ENCODE results near the gene ABCC4. TPM values are rescaled to one million over a fixed set of nuclear protein-coding genes. Genes with fewer than 3 reads are reported as not detected.

Gene ABCC4
- total RNA-seq, 2 donors from 2014 or later = 119 to 144 TPM

- DNase-seq = no peak
- no peaks in the 10 kb centered on the region for H3K9me3 ChIP-seq (ENCODE audit: control insufficient read depth, low read length)
- H3K27ac ChIP-seq (ENCODE audit: low read depth, low read length) = no peak overlapping the region
- peaks cover 55% of the 10 kb centered on the region for H3K36me3 ChIP-seq (ENCODE audit: control insufficient read depth, insufficient read depth, low read length)
- TF ChIP-seq, protein P1, sequence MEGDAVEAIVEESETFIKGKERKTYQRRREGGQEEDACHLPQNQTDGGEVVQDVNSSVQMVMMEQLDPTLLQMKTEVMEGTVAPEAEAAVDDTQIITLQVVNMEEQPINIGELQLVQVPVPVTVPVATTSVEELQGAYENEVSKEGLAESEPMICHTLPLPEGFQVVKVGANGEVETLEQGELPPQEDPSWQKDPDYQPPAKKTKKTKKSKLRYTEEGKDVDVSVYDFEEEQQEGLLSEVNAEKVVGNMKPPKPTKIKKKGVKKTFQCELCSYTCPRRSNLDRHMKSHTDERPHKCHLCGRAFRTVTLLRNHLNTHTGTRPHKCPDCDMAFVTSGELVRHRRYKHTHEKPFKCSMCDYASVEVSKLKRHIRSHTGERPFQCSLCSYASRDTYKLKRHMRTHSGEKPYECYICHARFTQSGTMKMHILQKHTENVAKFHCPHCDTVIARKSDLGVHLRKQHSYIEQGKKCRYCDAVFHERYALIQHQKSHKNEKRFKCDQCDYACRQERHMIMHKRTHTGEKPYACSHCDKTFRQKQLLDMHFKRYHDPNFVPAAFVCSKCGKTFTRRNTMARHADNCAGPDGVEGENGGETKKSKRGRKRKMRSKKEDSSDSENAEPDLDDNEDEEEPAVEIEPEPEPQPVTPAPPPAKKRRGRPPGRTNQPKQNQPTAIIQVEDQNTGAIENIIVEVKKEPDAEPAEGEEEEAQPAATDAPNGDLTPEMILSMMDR (conservative IDR thresholded peaks at IDR 0.05) = no peak
- no peak overlapping the region for H3K9ac ChIP-seq (ENCODE audit: extremely low read depth, low read length, poor library complexity, severe bottlenecking)
- Mint-ChIP-seq H3K4me1 (peaks cover 4% of the 10 kb centered on the region), H3K9me3 (no peaks in the 10 kb centered on the region), H3K27ac (no peak overlapping the region), H3K36me3 (ENCODE audit: low read depth) (peaks cover 63% of the 10 kb centered on the region), H3K4me3 (no peak overlapping the region), H3K27me3 (ENCODE audit: insufficient read depth) (no peaks in the 10 kb centered on the region)
- no peaks in the 10 kb centered on the region for H3K4me1 ChIP-seq (ENCODE audit: control insufficient read depth, insufficient read depth, low read length)
- no peak overlapping the region for H3K4me3 ChIP-seq (ENCODE audit: low read length)
- no peaks in the 10 kb centered on the region for H3K27me3 ChIP-seq (ENCODE audit: control insufficient read depth, insufficient read depth, low read length, poor library complexity, severe bottlenecking)
- WGBS, 2 experiments (ENCODE audit: insufficient coverage in 1 of 2, insufficient read length in 1 of 2) = 90 to 92% methylated on average over 6 to 7 of the region's 7 CpGs
Measured at GRCh38 chr13:95035311-95036109, 265.7 kb downstream of the ABCC4 start.

DNA sequence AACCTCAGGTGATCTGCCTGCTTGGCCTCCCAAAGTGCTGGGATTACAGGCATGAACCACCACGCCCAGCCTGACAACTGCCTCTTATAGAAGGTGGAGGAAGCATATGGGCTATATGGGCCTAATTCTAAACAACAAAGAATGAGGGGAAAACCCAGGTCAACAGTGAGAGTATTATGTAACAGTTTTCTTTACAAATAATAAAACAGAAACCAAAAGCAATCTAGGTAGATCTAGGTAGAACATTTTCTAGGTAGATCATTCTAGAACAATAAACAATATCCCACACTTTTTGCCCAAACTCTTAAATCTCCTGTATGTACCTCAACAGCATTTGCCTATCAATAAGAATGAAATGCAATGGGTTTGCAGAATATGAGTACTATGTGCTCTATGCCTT, 267.4 kb downstream of the ABCC4 start:
- no peaks in the 10 kb centered on the region for H3K9me3 ChIP-seq (ENCODE audit: control insufficient read depth, low read length)
- no peaks in the 10 kb centered on the region for H3K27me3 Mint-ChIP-seq (ENCODE audit: insufficient read depth)
- peaks cover 53% of the 10 kb centered on the region for H3K36me3 Mint-ChIP-seq (ENCODE audit: low read depth)
- TF ChIP-seq, protein P1 (conservative IDR thresholded peaks at IDR 0.05) = no peak
- no peak for DNase-seq
- 80% methylated on average over 1 of the region's 1 CpG; no CpG with 5 or more reads in 1 of the 2 experiments for WGBS, 2 experiments (ENCODE audit: insufficient coverage in 1 of 2, insufficient read length in 1 of 2)
- no peak overlapping the region for H3K27ac ChIP-seq (ENCODE audit: low read depth, low read length)
- H3K4me1 Mint-ChIP-seq = peaks cover 4% of the 10 kb centered on the region
- H3K27me3 ChIP-seq (ENCODE audit: control insufficient read depth, insufficient read depth, low read length, poor library complexity, severe bottlenecking) = no peaks in the 10 kb centered on the region
- no peaks in the 10 kb centered on the region for H3K4me1 ChIP-seq (ENCODE audit: control insufficient read depth, insufficient read depth, low read length)
- H3K36me3 ChIP-seq (ENCODE audit: control insufficient read depth, insufficient read depth, low read length) = peaks cover 50% of the 10 kb centered on the region
- H3K9ac ChIP-seq (ENCODE audit: extremely low read depth, low read length, poor library complexity, severe bottlenecking) = no peak overlapping the region
- no peak overlapping the region for H3K4me3 Mint-ChIP-seq
- H3K27ac Mint-ChIP-seq = no peak overlapping the region
- H3K4me3 ChIP-seq (ENCODE audit: low read length) = no peak overlapping the region
- no peaks in the 10 kb centered on the region for H3K9me3 Mint-ChIP-seq

DNA sequence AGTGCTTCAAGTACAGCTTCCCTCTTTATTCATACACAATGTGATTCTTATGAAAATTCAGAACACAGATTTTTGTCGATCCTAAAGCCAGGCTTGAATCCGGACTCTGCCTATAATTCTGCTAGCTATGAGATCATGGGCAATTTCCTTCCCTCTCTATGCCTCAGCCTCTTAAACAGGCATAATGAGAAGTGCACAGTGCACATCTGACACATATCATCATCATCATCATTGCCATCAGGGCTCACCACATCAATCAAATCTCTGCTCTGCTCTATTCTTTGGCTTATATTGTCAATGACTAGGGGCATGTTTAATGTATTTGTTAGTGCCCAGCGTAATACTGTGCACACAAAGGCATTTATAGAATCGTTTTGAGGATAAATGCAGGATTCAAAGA, 269.1 kb downstream of the ABCC4 start:
- no peak overlapping the region for H3K4me3 Mint-ChIP-seq
- WGBS, 2 experiments (ENCODE audit: insufficient coverage in 1 of 2, insufficient read length in 1 of 2) = 97 to 100% methylated on average over 4 of the region's 4 CpGs
- TF ChIP-seq, protein P1 (conservative IDR thresholded peaks at IDR 0.05) = no peak
- Histone ChIP-seq H3K36me3 (ENCODE audit: control insufficient read depth, insufficient read depth, low read length) (peaks cover 40% of the 10 kb centered on the region), H3K4me3 (ENCODE audit: low read length) (no peak overlapping the region), H3K9me3 (ENCODE audit: control insufficient read depth, low read length) (no peaks in the 10 kb centered on the region), H3K9ac (ENCODE audit: extremely low read depth, low read length, poor library complexity, severe bottlenecking) (no peak overlapping the region), H3K4me1 (ENCODE audit: control insufficient read depth, insufficient read depth, low read length) (no peaks in the 10 kb centered on the region), H3K27ac (ENCODE audit: low read depth, low read length) (no peak overlapping the region), H3K27me3 (ENCODE audit: control insufficient read depth, insufficient read depth, low read length, poor library complexity, severe bottlenecking) (no peaks in the 10 kb centered on the region)
- no peaks in the 10 kb centered on the region for H3K9me3 Mint-ChIP-seq
- H3K27me3 Mint-ChIP-seq (ENCODE audit: insufficient read depth) = no peaks in the 10 kb centered on the region
- H3K36me3 Mint-ChIP-seq (ENCODE audit: low read depth) = peaks cover 47% of the 10 kb centered on the region
- peaks cover 4% of the 10 kb centered on the region for H3K4me1 Mint-ChIP-seq
- no peak overlapping the region for H3K27ac Mint-ChIP-seq
- DNase-seq = no peak
